Retinal pigment epithelial cell (primary cell): ENCODE measurements around the gene KIAA0040.

Source experiments
- DNase-seq: peaks from one replicate; pipeline ENCODE4 v3.0.0-alpha.2; 2010; ENCODE audit warnings: low read depth
- H3K4me3 ChIP-seq: 2 replicates; pipeline ENCODE4 v1.5.1; 2011; ENCODE audit warnings: mild to moderate bottlenecking, low read length, control low read depth, moderate library complexity
- TF ChIP-seq, protein P1 (sequence below): conservative IDR thresholded peaks from 2 replicates; pipeline ENCODE4 v1.5.1; 2011; ENCODE audit warnings: low read depth, low read length, control low read depth, inconsistent platforms

The KIAA0040 gene

DNA sequence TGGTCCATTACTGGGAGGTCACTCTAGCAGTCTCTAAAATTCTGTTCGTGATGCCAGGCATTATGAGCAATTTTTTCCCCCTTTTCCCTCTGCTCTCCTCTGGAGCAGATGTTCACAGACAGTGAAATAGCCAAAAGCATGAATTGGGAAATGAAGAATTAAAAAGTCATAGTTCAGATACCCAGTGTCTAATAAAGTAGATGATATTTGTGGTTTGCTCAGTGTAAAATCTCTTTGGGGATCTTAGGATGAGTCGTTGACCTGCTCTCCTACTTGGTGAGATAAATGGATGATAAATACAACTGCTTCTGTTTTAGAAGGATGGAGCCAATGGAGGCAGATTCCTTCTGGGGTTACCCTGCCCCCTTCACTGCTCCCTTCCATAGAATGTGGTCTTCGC, 56.3 kb downstream of the KIAA0040 start:
- no peak overlapping the region for H3K4me3 ChIP-seq
- TF ChIP-seq, protein P1, sequence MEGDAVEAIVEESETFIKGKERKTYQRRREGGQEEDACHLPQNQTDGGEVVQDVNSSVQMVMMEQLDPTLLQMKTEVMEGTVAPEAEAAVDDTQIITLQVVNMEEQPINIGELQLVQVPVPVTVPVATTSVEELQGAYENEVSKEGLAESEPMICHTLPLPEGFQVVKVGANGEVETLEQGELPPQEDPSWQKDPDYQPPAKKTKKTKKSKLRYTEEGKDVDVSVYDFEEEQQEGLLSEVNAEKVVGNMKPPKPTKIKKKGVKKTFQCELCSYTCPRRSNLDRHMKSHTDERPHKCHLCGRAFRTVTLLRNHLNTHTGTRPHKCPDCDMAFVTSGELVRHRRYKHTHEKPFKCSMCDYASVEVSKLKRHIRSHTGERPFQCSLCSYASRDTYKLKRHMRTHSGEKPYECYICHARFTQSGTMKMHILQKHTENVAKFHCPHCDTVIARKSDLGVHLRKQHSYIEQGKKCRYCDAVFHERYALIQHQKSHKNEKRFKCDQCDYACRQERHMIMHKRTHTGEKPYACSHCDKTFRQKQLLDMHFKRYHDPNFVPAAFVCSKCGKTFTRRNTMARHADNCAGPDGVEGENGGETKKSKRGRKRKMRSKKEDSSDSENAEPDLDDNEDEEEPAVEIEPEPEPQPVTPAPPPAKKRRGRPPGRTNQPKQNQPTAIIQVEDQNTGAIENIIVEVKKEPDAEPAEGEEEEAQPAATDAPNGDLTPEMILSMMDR = no peak
- no peak for DNase-seq

DNA sequence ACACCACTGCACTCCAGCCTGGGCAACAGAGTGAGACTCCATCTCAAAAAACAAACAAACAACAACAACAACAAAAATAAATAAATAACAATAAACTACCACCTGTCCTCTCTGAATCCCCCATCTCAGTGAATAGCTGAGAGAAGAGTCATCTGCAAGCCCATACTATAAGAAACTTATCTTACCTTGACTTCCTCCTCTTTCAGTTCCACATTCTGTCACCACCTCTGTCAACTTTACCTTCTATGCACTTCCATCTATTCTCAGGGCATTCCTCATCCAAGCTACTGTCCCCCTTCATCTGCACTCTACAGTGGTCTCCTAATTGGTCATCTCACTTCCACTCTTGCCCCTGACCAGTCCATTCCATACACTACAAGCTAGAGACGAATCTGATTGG, 58.1 kb downstream of the KIAA0040 start:
- DNase-seq = no peak
- TF ChIP-seq, protein P1 = no peak
- no peak overlapping the region for H3K4me3 ChIP-seq

DNA sequence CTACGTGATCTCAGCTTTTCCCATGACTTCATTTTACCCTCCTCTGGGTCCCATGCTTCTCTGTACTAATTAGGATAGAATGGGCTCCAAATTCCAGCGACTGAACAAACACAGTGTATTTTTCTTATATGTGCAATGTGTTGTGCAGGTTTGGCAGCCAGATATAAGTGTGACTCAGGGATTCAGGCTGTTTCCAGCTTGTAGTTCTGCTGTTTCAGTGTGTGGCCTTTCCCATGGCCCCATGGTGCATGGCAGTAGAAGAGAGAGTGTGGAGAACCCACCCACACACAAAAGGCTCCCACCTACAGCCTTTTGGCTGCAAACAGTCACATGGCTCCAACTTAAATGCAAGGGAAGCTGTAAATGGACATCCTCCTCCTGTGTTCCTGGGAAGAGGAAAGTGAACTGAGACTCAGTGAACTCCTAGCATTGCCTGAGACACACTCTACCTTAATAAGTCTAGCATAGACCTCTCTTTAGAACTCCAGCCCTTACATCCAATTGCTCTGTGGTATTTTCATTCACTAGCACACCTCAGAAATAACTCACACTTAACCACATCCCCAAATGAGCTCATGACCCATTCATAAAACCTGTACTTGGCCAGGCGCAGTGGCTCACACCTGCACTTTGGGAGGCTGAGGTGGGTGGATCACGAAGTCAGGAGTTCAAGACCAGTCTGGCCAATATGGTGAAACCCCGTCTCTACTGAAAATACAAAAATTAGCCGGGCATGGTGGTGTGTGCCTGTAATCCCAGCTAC, 58.7 kb downstream of the KIAA0040 start:
- DNase-seq = no peak
- TF ChIP-seq, protein P1 = no peak

DNA sequence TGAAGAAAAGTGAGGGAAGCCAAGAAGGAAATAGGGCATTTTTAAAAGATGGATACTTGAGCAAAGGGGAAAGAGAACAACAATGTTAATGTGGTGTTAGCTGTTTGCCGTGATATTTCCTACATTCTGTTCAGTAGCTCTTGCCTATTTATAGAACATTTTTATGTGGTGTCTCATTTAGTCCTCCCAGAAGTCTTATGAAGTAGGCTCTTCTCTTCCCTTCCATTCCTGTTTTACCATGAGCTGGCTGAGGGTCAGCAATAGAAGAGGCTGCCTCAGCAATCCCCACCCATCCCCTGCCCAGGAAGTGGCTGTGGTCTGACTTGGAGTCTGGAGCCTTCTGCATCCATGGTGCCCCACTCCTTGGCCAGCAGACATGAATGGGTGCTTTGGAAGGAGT, 60.1 kb downstream of the KIAA0040 start:
- DNase-seq = no peak
- TF ChIP-seq, protein P1 = no peak
- H3K4me3 ChIP-seq = no peak overlapping the region

More for the DNA sequence above, 58.7 kb downstream of the KIAA0040 start:
- no peak overlapping the region for H3K4me3 ChIP-seq

DNA sequence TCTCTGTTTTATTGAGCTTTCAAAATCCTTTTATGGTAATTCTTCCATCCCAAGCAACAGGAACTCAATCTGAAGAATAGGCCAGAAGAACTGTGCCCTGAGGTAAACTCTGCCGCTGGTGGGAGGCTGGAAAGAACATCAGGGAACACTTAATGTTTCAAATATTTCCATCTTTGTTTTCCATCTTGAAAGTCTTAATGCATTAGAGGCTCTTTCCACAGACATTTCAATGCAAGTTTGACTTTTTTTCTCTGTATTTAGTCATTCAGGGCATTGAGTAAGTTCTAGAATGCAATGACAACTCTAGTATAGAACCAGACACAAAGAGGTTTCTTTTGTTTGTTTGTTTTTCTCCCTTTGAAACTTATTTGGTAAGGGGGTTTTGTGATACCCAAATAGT, 61.5 kb downstream of the KIAA0040 start:
- TF ChIP-seq, protein P1 = no peak
- no peak overlapping the region for H3K4me3 ChIP-seq
- no peak for DNase-seq

DNA sequence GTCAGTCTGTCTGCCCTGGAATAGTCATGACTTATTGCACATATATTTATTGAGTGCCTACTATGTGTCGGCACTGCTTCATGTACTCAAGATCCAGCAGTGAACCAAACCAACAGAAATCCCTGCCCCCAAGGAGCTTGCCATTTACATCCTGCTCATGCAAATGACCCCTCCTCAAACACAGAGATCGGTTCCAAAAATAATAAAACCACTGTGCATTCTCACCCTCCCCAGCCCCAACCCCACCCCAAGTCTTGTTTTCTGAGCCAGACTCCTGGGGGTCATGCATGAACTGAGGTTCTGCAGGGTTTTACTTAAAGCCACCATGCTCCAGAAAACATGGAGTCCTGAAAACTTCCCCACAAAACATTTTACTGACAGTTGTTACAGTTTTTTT, 61.9 kb downstream of the KIAA0040 start:
- H3K4me3 ChIP-seq = no peak overlapping the region
- no peak for DNase-seq
- TF ChIP-seq, protein P1 = no peak

DNA sequence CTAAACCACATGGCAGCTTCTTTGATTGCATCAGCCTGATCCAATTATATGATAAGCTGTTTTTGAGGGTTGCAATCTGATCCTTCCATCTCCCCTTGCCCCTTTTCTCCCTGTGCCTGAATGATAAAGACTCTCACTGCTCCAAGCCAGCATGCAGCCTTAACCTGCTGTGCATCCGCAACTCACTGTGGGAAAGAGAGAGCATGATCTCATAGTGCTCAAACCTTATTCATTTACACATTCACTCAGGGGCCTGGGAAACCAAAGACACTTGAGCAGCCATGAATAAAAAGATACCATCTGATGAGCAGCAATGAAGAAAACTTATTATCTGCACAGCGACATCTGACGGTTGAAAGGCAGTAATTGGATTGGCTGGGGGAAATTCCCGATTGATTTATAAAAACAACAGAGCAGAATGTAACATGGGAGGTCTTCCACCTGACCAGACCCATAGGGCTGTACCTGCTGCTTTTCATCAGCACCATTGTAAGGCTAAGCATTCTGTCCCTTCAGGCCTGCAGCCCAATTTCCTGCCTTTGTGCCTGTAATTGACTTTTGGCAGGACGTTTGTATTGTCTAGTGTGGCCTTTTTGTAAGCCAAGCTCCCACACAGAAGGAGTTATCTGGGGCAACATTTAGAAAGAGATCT, 62.5 kb downstream of the KIAA0040 start:
- TF ChIP-seq, protein P1 = no peak
- H3K4me3 ChIP-seq = no peak overlapping the region
- DNase-seq = no peak
